Measurements from ENCODE around the gene PHRF1. TPM values are rescaled to one million over a fixed set of nuclear protein-coding genes. Genes with fewer than 3 reads are reported as not detected.

The PHRF1 gene
- total RNA-seq, 2 experiments from 2014 or later, result 25.6 to 26.1 TPM

DNA sequence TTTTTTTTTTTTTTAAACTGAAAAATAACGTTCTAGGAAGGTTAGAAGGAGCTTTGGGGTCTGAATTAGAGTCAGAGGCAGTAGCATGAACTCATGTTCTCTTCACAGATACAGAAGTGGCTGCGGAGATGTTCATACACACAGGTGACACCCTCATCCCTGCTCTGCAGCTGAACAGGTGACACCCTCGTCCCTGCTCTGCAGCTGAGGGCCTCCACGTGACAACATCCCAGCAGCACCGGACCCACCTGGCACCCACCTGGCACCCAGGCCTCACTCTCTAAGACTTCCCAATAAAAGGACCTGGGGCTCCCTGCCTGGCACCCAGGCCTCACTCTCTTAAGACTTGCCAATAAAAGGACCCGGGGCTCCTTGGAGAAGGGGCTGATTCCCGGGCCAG is 80.6 kb downstream of the PHRF1 start:
- Mint-ChIP-seq H3K4me1 (ENCODE audit: low read depth) (no peaks in the 10 kb centered on the region), H3K27ac (no peak overlapping the region), H3K36me3 (ENCODE audit: low read depth) (peaks cover 12% of the 10 kb centered on the region), H3K27me3 (ENCODE audit: low read depth) (no peaks in the 10 kb centered on the region), H3K4me3 (no peak overlapping the region), H3K9me3 (no peaks in the 10 kb centered on the region)
- intact Hi-C loops (cut with micrococcal nuclease), result no loop called here
- CTCF ChIA-PET, result no interaction called here
- DNase-seq, result no peak

DNA sequence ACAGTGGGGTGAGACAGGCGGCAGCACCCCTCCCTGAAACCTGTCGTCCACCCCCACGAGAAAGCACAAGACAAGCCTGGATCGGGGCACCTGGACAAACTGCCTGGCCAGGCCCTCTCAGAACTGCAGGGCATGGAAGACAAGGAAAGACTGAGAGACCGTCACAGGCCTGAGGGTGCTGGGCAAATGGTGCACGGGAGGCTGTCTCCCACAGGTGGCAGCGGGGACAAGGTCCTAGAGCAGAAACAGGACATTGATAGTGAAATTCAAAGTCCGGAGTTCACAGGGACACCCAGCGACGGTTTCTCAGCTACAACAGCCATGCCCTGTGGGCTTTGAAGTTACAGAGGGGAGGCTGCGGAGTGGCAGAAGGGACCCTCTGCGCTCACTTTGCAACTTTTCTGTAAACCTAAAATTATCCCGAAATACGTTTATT is 81.4 kb downstream of the PHRF1 start:
- CTCF ChIA-PET, result no interaction called here
- no peak for DNase-seq
- Mint-ChIP-seq H3K27ac (no peak overlapping the region), H3K36me3 (ENCODE audit: low read depth) (peaks cover 10% of the 10 kb centered on the region), H3K4me3 (no peak overlapping the region), H3K4me1 (ENCODE audit: low read depth) (no peaks in the 10 kb centered on the region), H3K27me3 (ENCODE audit: low read depth) (no peaks in the 10 kb centered on the region), H3K9me3 (no peaks in the 10 kb centered on the region)
- intact Hi-C loops (cut with micrococcal nuclease), result no loop called here

DNA sequence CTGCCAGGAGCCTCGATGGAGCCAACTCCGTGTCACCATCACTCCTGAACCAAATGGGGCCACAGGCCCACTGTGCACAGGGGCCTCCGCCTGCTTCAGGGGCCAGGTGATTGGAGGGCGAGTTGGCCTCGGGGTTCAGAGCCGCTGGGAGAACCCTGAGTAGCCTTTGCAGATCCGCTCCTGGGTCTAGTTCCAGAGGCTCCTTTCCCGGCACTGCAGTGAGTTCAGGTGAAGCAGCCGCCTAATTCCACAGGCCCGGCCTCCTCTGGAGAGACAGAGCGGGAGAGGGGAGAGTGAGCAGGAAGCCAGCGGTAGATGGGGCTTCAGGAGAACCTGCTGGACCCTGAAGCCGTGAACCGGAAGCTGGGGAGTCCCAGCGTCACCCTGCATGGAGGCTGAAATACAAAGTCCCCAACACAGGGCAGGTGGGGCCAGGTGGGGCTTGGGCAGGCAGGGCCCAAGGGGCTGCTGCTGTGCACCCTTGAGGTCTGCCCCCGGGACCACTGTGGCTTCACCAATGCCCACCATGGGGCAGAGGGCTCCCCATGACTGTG is 83.3 kb downstream of the PHRF1 start:
- Mint-ChIP-seq H3K36me3 (ENCODE audit: low read depth) (peaks cover 8% of the 10 kb centered on the region), H3K27me3 (ENCODE audit: low read depth) (no peaks in the 10 kb centered on the region), H3K27ac (no peak overlapping the region), H3K9me3 (no peaks in the 10 kb centered on the region), H3K4me3 (no peak overlapping the region), H3K4me1 (ENCODE audit: low read depth) (no peaks in the 10 kb centered on the region)
- CTCF ChIA-PET, result no interaction called here
- intact Hi-C loops (cut with micrococcal nuclease), result no loop called here
- no peak for DNase-seq

DNA sequence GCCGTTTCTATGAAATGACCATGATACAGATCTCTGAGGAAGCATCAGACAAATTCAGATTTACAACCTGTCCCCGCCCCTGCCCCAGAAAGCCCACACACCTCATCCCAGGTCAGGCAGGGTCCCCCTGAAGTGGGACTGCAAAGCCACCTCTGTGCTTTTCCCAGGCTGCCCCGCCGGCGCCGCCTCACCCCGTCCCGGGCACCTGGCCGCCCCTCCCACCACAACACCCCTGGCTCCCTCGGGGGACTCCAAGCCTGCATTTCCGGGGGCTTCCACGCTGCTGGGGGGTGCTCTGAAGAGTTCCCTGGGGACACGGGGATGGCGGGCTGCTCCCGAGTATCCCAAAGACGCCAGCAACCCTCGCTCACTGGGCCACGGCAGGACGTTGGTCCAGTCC is 84.0 kb downstream of the PHRF1 start:
- no peaks in the 10 kb centered on the region for H3K9me3 Mint-ChIP-seq
- intact Hi-C loops (cut with micrococcal nuclease), result no loop called here

DNA sequence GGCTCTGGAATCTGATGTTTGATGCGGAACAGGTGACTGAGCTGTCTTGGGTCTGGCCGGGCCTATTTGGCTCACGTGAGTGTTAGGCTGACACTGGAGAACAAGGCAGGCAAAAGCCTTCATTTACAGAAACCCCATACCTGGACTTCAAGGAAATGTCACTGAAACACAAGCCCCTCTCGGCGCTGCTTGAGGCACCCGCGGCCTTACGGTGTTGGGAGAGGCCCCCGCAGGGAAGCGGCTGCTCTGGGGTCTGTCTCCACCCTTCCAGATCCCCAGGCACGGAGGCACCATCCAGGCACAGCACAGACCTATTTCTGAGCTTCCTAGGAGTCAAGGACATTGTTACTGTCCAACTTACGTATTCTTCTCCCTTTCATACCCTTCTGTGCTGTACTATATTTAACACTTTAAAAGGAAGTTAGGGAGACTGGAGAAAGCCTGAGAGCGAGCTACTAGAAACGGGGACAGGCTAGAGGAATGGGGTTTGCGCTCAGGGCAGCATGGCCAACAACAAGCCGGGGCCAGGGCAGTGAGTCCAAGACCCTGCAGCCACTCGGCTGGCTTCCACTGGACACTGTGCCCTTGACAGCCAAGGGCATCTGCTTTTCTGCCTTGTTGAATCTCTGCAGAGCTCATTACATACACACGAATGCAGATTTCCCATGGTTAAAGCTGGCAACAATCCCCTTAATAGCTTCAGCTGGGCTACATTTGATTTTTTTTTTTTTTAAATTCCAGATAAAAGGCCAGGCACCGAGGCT is 84.6 kb downstream of the PHRF1 start:
- H3K4me3 Mint-ChIP-seq, result no peak overlapping the region
- peaks cover 7% of the 10 kb centered on the region for H3K36me3 Mint-ChIP-seq (ENCODE audit: low read depth)
- no peaks in the 10 kb centered on the region for H3K9me3 Mint-ChIP-seq
- H3K4me1 Mint-ChIP-seq (ENCODE audit: low read depth), result no peaks in the 10 kb centered on the region
- intact Hi-C loops (cut with micrococcal nuclease), result no loop called here
- no peak for DNase-seq
- H3K27ac Mint-ChIP-seq, result no peak overlapping the region
- CTCF ChIA-PET, result interaction anchor here (0.7 to 1.6 kb wide), 3 partner anchors 17 to 63 kb away, joined by 4 to 5 read pairs (median 5); no protein-coding TSS in a partner anchor
- H3K27me3 Mint-ChIP-seq (ENCODE audit: low read depth), result no peaks in the 10 kb centered on the region

More for the DNA sequence above, 84.0 kb downstream of the PHRF1 start:
- no peak overlapping the region for H3K27ac Mint-ChIP-seq
- no peaks in the 10 kb centered on the region for H3K4me1 Mint-ChIP-seq (ENCODE audit: low read depth)
- DNase-seq, result no peak
- CTCF ChIA-PET, result interaction anchor here (1.4 to 1.6 kb wide), 2 partner anchors 17 to 64 kb away, joined by 5 read pairs; no protein-coding TSS in a partner anchor
- H3K4me3 Mint-ChIP-seq, result no peak overlapping the region
- peaks cover 7% of the 10 kb centered on the region for H3K36me3 Mint-ChIP-seq (ENCODE audit: low read depth)
- H3K27me3 Mint-ChIP-seq (ENCODE audit: low read depth), result no peaks in the 10 kb centered on the region

Small RNA genes lying within 50 kb of the gene (microRNA-seq; reads per million reads assigned to microRNA genes)
- gene MIR210 (ENCODE audit: borderline microRNAs expressed, borderline replicate concordance), result 323 reads per million, percentile 73 among the genes with 10 or more reads in this experiment

Other genes with a start within 250 kb of the PHRF1 start
- 1 to 10 TPM; 4.1 to 5.2 TPM for gene B4GALNT4, start 207.0 kb upstream of the PHRF1 start, total RNA-seq
- not detected for gene PKP3, start 182.3 kb upstream of the PHRF1 start, total RNA-seq
- 10 to 100 TPM; 38.0 to 38.8 TPM for gene SIGIRR, start 161.5 kb upstream of the PHRF1 start, total RNA-seq
- gene ANO9, start 134.5 kb upstream of the PHRF1 start, total RNA-seq, result 10 to 100 TPM; 28.9 to 31.0 TPM
- gene PTDSS2, start 126.2 kb upstream of the PHRF1 start, total RNA-seq, result 10 to 100 TPM; 12.1 to 15.0 TPM
- gene RNH1, start 69.2 kb upstream of the PHRF1 start, total RNA-seq, result 100 to 1,000 TPM; 101 to 102 TPM
- 10 to 100 TPM; 22.0 to 25.8 TPM for gene HRAS, start 40.9 kb upstream of the PHRF1 start, total RNA-seq
- 1 to 10 TPM; 1.0 to 1.3 TPM for gene LRRC56, start 38.9 kb upstream of the PHRF1 start, total RNA-seq
- gene LMNTD2, start 15.7 kb upstream of the PHRF1 start, total RNA-seq, result 1 to 10 TPM; 4.5 to 5.2 TPM
- 1 to 10 TPM; 8.3 to 9.9 TPM for gene RASSF7, start 15.5 kb upstream of the PHRF1 start, total RNA-seq
- 10 to 100 TPM; 83.2 to 92.7 TPM for gene IRF7, start 39.5 kb downstream of the PHRF1 start, total RNA-seq
- not detected for gene CDHR5, start 48.5 kb downstream of the PHRF1 start, total RNA-seq
- gene SCT, start 50.7 kb downstream of the PHRF1 start, total RNA-seq, result not detected
- 1 to 10 TPM; 1.0 to 1.2 TPM for gene DRD4, start 60.8 kb downstream of the PHRF1 start, total RNA-seq
- gene DEAF1, start 118.8 kb downstream of the PHRF1 start, total RNA-seq, result 10 to 100 TPM; 57.5 to 67.9 TPM
- 1 to 10 TPM; 5.6 to 6.0 TPM for gene TMEM80, start 119.3 kb downstream of the PHRF1 start, total RNA-seq
- 1 to 10 TPM; 7.1 to 8.1 TPM for gene EPS8L2, start 129.8 kb downstream of the PHRF1 start, total RNA-seq
- gene TALDO1, start 171.0 kb downstream of the PHRF1 start, total RNA-seq, result 100 to 1,000 TPM; 327 to 360 TPM
- 10 to 100 TPM; 33.0 to 34.3 TPM for gene GATD1, start 201.0 kb downstream of the PHRF1 start, total RNA-seq
- gene CEND1, start 213.6 kb downstream of the PHRF1 start, total RNA-seq, result under 1 TPM in 1 of 2 experiments, not detected in 1; 0.17 TPM
- gene SLC25A22, start 221.8 kb downstream of the PHRF1 start, total RNA-seq, result 10 to 100 TPM; 19.1 to 21.8 TPM
- gene PIDD1, start 228.8 kb downstream of the PHRF1 start, total RNA-seq, result 10 to 100 TPM; 43.2 to 45.2 TPM
- gene RPLP2, start 233.5 kb downstream of the PHRF1 start, total RNA-seq, result 1,000 to 10,000 TPM; 3,807 to 3,940 TPM
- gene PNPLA2, start 242.4 kb downstream of the PHRF1 start, total RNA-seq, result 10 to 100 TPM; 15.5 to 22.6 TPM

Data from activated naive CD4-positive, alpha-beta T cell treated with anti-CD3 and anti-CD28 coated beads for 36 hours (primary cell).